GM23338 (cell line): Measurements from ENCODE around the gene TTC3. TPM values are rescaled to one million over a fixed set of nuclear protein-coding genes. Genes with fewer than 3 reads are reported as not detected.

Source experiments
- ATAC-seq: fragments of 200-7000 bp; cut with Tn5 transposase; 3 replicates; pipeline ENCODE4 v1.9.1; 2020
- DNase-seq: peaks from one replicate; pipeline ENCODE4 v3.0.0-alpha.2; 2015; ENCODE audit warnings: low spot score
- H2AFZ ChIP-seq: fragments of 200-600 bp; sonication (generic); 2 replicates; pipeline ENCODE4 v1.8.0; 2016; ENCODE audit warnings: antibody characterized with exemption, mild to moderate bottlenecking, moderate library complexity
- H3F3A ChIP-seq: fragments of 200-600 bp; sonication (generic); replicated peaks from 2 replicates; pipeline ENCODE4 v1.8.0; 2017; ENCODE audit warnings: antibody characterized with exemption, mixed run types, low read depth
- H3K27ac ChIP-seq: fragments of 200-600 bp; sonication (generic); 2 replicates; pipeline ENCODE4 v1.6.1; 2016; ENCODE audit warnings: low read depth
- H3K27me3 ChIP-seq: fragments of 200-600 bp; sonication (generic); 2 replicates; pipeline ENCODE4 v1.8.0; 2016; ENCODE audit warnings: mild to moderate bottlenecking, mixed run types, moderate library complexity; ENCODE audit not compliant: insufficient read depth
- H3K36me3 ChIP-seq: fragments of 200-600 bp; sonication (generic); 2 replicates; pipeline ENCODE4 v1.8.0; 2016; ENCODE audit warnings: mild to moderate bottlenecking; ENCODE audit not compliant: insufficient read depth
- H3K4me1 ChIP-seq: fragments of 200-600 bp; sonication (generic); 2 replicates; pipeline ENCODE4 v1.8.0; 2016; ENCODE audit warnings: mild to moderate bottlenecking, moderate library complexity; ENCODE audit not compliant: insufficient read depth
- H3K4me2 ChIP-seq: fragments of 200-600 bp; sonication (generic); 2 replicates; pipeline ENCODE4 v1.7.1; 2017; ENCODE audit warnings: mixed run types
- H3K4me3 ChIP-seq: fragments of 200-600 bp; sonication (generic); 2 replicates; pipeline ENCODE4 v1.6.1; 2016; ENCODE audit warnings: mixed run types
- H3K79me2 ChIP-seq: fragments of 200-600 bp; sonication (generic); replicated peaks from 2 replicates; pipeline ENCODE4 v1.8.0; 2017; ENCODE audit warnings: mild to moderate bottlenecking; ENCODE audit not compliant: insufficient read depth
- H3K9me2 ChIP-seq: fragments of 200-600 bp; sonication (generic); 2 replicates; pipeline ENCODE4 v1.8.0; 2017; ENCODE audit not compliant: insufficient read depth
- H4K20me1 ChIP-seq: fragments of 200-600 bp; sonication (generic); replicated peaks from 2 replicates; pipeline ENCODE4 v1.8.0; 2017; ENCODE audit warnings: mild to moderate bottlenecking; ENCODE audit not compliant: insufficient read depth
- H3K27ac Mint-ChIP-seq: 2 replicates; pipeline ENCODE4 v1.8.0; 2020; ENCODE audit warnings: inconsistent platforms, mild to moderate bottlenecking, moderate library complexity, mixed read lengths
- H3K27me3 Mint-ChIP-seq: 3 replicates; pipeline ENCODE4 v1.8.0; 2022; ENCODE audit warnings: low read depth, mild to moderate bottlenecking, moderate library complexity, mixed read lengths, inconsistent platforms; ENCODE audit not compliant: insufficient read depth, poor library complexity
- H3K36me3 Mint-ChIP-seq: 3 replicates; pipeline ENCODE4 v1.8.0; 2021; ENCODE audit warnings: low read depth, mild to moderate bottlenecking, inconsistent platforms, moderate library complexity, mixed read lengths
- H3K4me1 Mint-ChIP-seq: 3 replicates; pipeline ENCODE4 v1.8.0; 2020; ENCODE audit warnings: mild to moderate bottlenecking, inconsistent platforms, mixed read lengths
- H3K4me3 Mint-ChIP-seq: 3 replicates; pipeline ENCODE4 v1.8.0; 2021; ENCODE audit warnings: moderate library complexity, mild to moderate bottlenecking, inconsistent platforms, mixed read lengths
- H3K9me3 Mint-ChIP-seq: 3 replicates; pipeline ENCODE4 v1.8.0; 2020; ENCODE audit warnings: moderate library complexity, mild to moderate bottlenecking, inconsistent platforms, mixed read lengths
- CREB1 ChIP-seq: fragments of 250-450 bp; sonication (Bioruptor Pico); IDR thresholded peaks from 2 replicates; pipeline ENCODE4 v1.5.0; 2020; ENCODE audit warnings: low read depth, mild to moderate bottlenecking, moderate library complexity
- CTCF ChIP-seq, 2 experiments: fragments of 200-600 bp in 1 of 2; sonication (generic) in 1 of 2; conservative IDR thresholded peaks; 2 replicates each; pipeline versions ENCODE4 v1.5.1 to v1.6.1; 2016 to 2017; ENCODE audit warnings: antibody characterized with exemption in 2 of 2, low read depth in 2 of 2, mild to moderate bottlenecking in 2 of 2, moderate library complexity in 1 of 2
- EZH2 ChIP-seq: fragments of 200-600 bp; sonication (generic); IDR thresholded peaks from one replicate; pipeline ENCODE4 v1.8.0; 2017; ENCODE audit warnings: antibody characterized with exemption, mild to moderate bottlenecking, low read depth; ENCODE audit not compliant: unreplicated experiment
- EZH2phosphoT487 ChIP-seq: fragments of 200-600 bp; sonication (generic); IDR thresholded peaks from one replicate; pipeline ENCODE4 v1.8.1; 2018; ENCODE audit warnings: antibody characterized with exemption; ENCODE audit not compliant: unreplicated experiment
- POLR2AphosphoS5 ChIP-seq: IDR thresholded peaks from 2 replicates; pipeline ENCODE4 v1.6.1; 2016; ENCODE audit warnings: antibody characterized with exemption, low read depth
- STAT1 ChIP-seq: IDR thresholded peaks from one replicate; pipeline ENCODE4 v1.6.1; 2016; ENCODE audit warnings: antibody characterized with exemption; ENCODE audit not compliant: unreplicated experiment
- ZNF114 ChIP-seq: fragments of 250-450 bp; sonication (Bioruptor Pico); IDR thresholded peaks from 2 replicates; pipeline ENCODE4 v1.5.0; 2020; ENCODE audit warnings: mild to moderate bottlenecking, moderate library complexity
- ZNF331 ChIP-seq: fragments of 250-450 bp; sonication (Bioruptor Pico); IDR thresholded peaks from 2 replicates; pipeline ENCODE4 v1.5.0; 2020; ENCODE audit warnings: low read depth, mild to moderate bottlenecking, moderate library complexity
- polyA plus RNA-seq: library from polyadenylated mRNA; unstranded; fragments of >200 nt; fragmentation: Nextera tagmentation; extraction: Ambion mirVana; gene quantifications from 2 replicates; pipeline ENCODE4 v1.2.1, GENCODE V29; 2016
- total RNA-seq: library from RNA; depleted of rRNA; stranded (reverse); fragments of >200 nt; shearing (Covaris generic); gene quantifications from 2 replicates; pipeline ENCODE4 v1.2.3, GENCODE V29; 2014
- TF ChIP-seq, protein P1 (sequence below): IDR thresholded peaks from one replicate; pipeline ENCODE4 v1.6.1; 2018; ENCODE audit warnings: antibody characterized with exemption; ENCODE audit not compliant: unreplicated experiment
- TF ChIP-seq, protein P2 (sequence below): fragments of 250-450 bp; sonication (Bioruptor Pico); IDR thresholded peaks from 2 replicates; pipeline ENCODE4 v1.5.0; 2020; ENCODE audit warnings: mild to moderate bottlenecking, moderate library complexity

Gene TTC3
- total and polyA plus RNA-seq, 2 experiments from 2014 or later, result 28.9 to 48.6 TPM

GRCh38 chr21:37210130-37210529, 137.1 kb downstream of the TTC3 start (continued):
- TF ChIP-seq, protein P1, sequence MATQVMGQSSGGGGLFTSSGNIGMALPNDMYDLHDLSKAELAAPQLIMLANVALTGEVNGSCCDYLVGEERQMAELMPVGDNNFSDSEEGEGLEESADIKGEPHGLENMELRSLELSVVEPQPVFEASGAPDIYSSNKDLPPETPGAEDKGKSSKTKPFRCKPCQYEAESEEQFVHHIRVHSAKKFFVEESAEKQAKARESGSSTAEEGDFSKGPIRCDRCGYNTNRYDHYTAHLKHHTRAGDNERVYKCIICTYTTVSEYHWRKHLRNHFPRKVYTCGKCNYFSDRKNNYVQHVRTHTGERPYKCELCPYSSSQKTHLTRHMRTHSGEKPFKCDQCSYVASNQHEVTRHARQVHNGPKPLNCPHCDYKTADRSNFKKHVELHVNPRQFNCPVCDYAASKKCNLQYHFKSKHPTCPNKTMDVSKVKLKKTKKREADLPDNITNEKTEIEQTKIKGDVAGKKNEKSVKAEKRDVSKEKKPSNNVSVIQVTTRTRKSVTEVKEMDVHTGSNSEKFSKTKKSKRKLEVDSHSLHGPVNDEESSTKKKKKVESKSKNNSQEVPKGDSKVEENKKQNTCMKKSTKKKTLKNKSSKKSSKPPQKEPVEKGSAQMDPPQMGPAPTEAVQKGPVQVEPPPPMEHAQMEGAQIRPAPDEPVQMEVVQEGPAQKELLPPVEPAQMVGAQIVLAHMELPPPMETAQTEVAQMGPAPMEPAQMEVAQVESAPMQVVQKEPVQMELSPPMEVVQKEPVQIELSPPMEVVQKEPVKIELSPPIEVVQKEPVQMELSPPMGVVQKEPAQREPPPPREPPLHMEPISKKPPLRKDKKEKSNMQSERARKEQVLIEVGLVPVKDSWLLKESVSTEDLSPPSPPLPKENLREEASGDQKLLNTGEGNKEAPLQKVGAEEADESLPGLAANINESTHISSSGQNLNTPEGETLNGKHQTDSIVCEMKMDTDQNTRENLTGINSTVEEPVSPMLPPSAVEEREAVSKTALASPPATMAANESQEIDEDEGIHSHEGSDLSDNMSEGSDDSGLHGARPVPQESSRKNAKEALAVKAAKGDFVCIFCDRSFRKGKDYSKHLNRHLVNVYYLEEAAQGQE, result no peak
- TF ChIP-seq STAT1, result no peak

DNA sequence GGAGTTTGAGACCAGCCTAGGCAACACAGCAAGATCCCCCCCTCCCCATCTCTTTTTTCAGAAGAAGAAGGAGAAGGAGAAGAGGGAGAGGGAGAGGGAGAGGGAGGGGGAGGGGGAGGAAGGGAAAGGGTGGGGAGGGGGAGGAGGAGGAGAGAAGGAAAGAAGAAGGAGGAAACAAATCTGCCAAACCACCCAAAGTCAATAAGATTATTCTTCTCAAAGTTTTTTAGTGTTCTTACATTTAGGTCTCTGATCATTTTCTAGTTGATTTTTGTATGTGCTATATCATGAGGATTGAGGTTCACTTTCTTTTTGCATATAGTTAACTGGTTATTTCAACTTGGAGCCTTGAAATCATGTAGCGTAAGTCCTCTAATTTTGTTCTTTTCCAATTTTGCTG, 137.7 kb downstream of the TTC3 start:
- no peak for ATAC-seq
- H3K27me3 ChIP-seq, result no peaks in the 10 kb centered on the region
- no peak overlapping the region for H2AFZ ChIP-seq
- no peaks in the 10 kb centered on the region for H3K4me1 Mint-ChIP-seq
- no peaks in the 10 kb centered on the region for H3K79me2 ChIP-seq
- H3K27ac ChIP-seq, result no peak overlapping the region
- H3K27ac Mint-ChIP-seq, result no peak overlapping the region
- no peaks in the 10 kb centered on the region for H3K9me2 ChIP-seq
- no peak overlapping the region for H3K4me2 ChIP-seq
- no peak overlapping the region for H3K4me3 Mint-ChIP-seq
- H3K4me1 ChIP-seq, result no peaks in the 10 kb centered on the region
- H3F3A ChIP-seq, result no peaks in the 10 kb centered on the region
- no peaks in the 10 kb centered on the region for H4K20me1 ChIP-seq
- no peak for DNase-seq
- no peak overlapping the region for H3K4me3 ChIP-seq
- H3K36me3 ChIP-seq, result no peaks in the 10 kb centered on the region
- peaks cover 22% of the 10 kb centered on the region for H3K9me3 Mint-ChIP-seq
- peaks cover 1% of the 10 kb centered on the region for H3K27me3 Mint-ChIP-seq
- H3K36me3 Mint-ChIP-seq, result peaks cover 6% of the 10 kb centered on the region; the same call in 1 of the 3 replicates
- TF ChIP-seq ZNF331 (CRISPR knock-in tag) (no peak), POLR2AphosphoS5 (no peak), CREB1 (CRISPR knock-in tag) (no peak), CTCF (conservative IDR thresholded peaks at IDR 0.05; ENCODE audit: low read depth in 2 of 2) (no peak), EZH2 (no peak), ZNF114 (no peak), EZH2phosphoT487 (no peak), STAT1 (no peak)
- TF ChIP-seq, protein P1, result no peak
- TF ChIP-seq, protein P2, sequence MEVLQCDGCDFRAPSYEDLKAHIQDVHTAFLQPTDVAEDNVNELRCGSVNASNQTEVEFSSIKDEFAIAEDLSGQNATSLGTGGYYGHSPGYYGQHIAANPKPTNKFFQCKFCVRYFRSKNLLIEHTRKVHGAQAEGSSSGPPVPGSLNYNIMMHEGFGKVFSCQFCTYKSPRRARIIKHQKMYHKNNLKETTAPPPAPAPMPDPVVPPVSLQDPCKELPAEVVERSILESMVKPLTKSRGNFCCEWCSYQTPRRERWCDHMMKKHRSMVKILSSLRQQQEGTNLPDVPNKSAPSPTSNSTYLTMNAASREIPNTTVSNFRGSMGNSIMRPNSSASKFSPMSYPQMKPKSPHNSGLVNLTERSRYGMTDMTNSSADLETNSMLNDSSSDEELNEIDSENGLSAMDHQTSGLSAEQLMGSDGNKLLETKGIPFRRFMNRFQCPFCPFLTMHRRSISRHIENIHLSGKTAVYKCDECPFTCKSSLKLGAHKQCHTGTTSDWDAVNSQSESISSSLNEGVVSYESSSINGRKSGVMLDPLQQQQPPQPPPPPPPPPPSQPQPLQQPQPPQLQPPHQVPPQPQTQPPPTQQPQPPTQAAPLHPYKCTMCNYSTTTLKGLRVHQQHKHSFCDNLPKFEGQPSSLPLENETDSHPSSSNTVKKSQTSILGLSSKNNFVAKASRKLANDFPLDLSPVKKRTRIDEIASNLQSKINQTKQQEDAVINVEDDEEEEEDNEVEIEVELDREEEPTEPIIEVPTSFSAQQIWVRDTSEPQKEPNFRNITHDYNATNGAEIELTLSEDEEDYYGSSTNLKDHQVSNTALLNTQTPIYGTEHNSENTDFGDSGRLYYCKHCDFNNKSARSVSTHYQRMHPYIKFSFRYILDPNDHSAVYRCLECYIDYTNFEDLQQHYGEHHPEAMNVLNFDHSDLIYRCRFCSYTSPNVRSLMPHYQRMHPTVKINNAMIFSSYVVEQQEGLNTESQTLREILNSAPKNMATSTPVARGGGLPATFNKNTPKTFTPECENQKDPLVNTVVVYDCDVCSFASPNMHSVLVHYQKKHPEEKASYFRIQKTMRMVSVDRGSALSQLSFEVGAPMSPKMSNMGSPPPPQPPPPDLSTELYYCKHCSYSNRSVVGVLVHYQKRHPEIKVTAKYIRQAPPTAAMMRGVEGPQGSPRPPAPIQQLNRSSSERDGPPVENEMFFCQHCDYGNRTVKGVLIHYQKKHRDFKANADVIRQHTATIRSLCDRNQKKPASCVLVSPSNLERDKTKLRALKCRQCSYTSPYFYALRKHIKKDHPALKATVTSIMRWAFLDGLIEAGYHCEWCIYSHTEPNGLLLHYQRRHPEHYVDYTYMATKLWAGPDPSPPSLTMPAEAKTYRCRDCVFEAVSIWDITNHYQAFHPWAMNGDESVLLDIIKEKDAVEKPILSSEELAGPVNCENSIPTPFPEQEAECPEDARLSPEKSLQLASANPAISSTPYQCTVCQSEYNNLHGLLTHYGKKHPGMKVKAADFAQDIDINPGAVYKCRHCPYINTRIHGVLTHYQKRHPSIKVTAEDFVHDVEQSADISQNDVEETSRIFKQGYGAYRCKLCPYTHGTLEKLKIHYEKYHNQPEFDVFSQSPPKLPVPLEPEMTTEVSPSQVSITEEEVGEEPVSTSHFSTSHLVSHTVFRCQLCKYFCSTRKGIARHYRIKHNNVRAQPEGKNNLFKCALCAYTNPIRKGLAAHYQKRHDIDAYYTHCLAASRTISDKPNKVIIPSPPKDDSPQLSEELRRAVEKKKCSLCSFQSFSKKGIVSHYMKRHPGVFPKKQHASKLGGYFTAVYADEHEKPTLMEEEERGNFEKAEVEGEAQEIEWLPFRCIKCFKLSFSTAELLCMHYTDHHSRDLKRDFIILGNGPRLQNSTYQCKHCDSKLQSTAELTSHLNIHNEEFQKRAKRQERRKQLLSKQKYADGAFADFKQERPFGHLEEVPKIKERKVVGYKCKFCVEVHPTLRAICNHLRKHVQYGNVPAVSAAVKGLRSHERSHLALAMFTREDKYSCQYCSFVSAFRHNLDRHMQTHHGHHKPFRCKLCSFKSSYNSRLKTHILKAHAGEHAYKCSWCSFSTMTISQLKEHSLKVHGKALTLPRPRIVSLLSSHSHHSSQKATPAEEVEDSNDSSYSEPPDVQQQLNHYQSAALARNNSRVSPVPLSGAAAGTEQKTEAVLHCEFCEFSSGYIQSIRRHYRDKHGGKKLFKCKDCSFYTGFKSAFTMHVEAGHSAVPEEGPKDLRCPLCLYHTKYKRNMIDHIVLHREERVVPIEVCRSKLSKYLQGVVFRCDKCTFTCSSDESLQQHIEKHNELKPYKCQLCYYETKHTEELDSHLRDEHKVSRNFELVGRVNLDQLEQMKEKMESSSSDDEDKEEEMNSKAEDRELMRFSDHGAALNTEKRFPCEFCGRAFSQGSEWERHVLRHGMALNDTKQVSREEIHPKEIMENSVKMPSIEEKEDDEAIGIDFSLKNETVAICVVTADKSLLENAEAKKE (CRISPR knock-in tag), result no peak
